GM23338 (cell line): ENCODE measurements around the gene CYTH3.

Source experiments
- CTCF ChIP-seq, 2 experiments: fragments of 200-600 bp in 1 of 2; sonication (generic) in 1 of 2; conservative IDR thresholded peaks; 2 replicates each; pipeline versions ENCODE4 v1.5.1 to v1.6.1; 2016 to 2017; ENCODE audit warnings: antibody characterized with exemption in 2 of 2, low read depth in 2 of 2, mild to moderate bottlenecking in 2 of 2, moderate library complexity in 1 of 2
- EZH2 ChIP-seq: fragments of 200-600 bp; sonication (generic); IDR thresholded peaks from one replicate; pipeline ENCODE4 v1.8.0; 2017; ENCODE audit warnings: antibody characterized with exemption, mild to moderate bottlenecking, low read depth; ENCODE audit not compliant: unreplicated experiment
- STAT1 ChIP-seq: IDR thresholded peaks from one replicate; pipeline ENCODE4 v1.6.1; 2016; ENCODE audit warnings: antibody characterized with exemption; ENCODE audit not compliant: unreplicated experiment

- TF ChIP-seq CTCF (conservative IDR thresholded peaks at IDR 0.05; ENCODE audit: low read depth in 2 of 2) (no peak), STAT1 (no peak), EZH2 (no peak)
Measured at GRCh38 chr7:6171532-6172223, 100.7 kb downstream of the CYTH3 start.
